Astrocyte (in vitro differentiated cells and primary cell): Measurements from ENCODE around the gene VSTM4. TPM values are rescaled to one million over a fixed set of nuclear protein-coding genes. Genes with fewer than 3 reads are reported as not detected.

Experiments
- DNase-seq: peaks from one replicate; pipeline ENCODE4 v3.0.0-alpha.2; 2010; ENCODE audit warnings: low read depth
- FAIRE-seq: peaks from 2 replicates; lab custom pipeline; 2011; peaks lifted over from hg19 to GRCh38; lab: Jason Lieb, UNC
- H2AFZ ChIP-seq: 2 replicates; pipeline ENCODE4 v1.6.0; 2012; ENCODE audit warnings: low read depth, low read length, inconsistent platforms
- H3K27ac ChIP-seq: 2 replicates; pipeline ENCODE4 v1.5.1; 2011; ENCODE audit warnings: low read depth, low read length, inconsistent platforms
- H3K27me3 ChIP-seq: 2 replicates; pipeline ENCODE4 v1.6.0; 2011; ENCODE audit warnings: low read length, inconsistent platforms; ENCODE audit not compliant: insufficient read depth
- H3K36me3 ChIP-seq: 2 replicates; pipeline ENCODE4 v1.5.1; 2011; ENCODE audit warnings: low read length, inconsistent platforms; ENCODE audit not compliant: insufficient read depth
- H3K4me1 ChIP-seq: 2 replicates; pipeline ENCODE4 v1.5.1; 2011; ENCODE audit warnings: low read length, inconsistent platforms; ENCODE audit not compliant: insufficient read depth
- H3K4me2 ChIP-seq: 2 replicates; pipeline ENCODE4 v1.6.0; 2012; ENCODE audit warnings: low read length, inconsistent platforms
- H3K4me3 ChIP-seq: 2 replicates; pipeline ENCODE4 v1.5.1; 2011; ENCODE audit warnings: low read depth, mild to moderate bottlenecking, low read length, inconsistent platforms; ENCODE audit not compliant: insufficient read depth
- H3K79me2 ChIP-seq: 2 replicates; pipeline ENCODE4 v1.6.0; 2012; ENCODE audit warnings: mild to moderate bottlenecking, low read length, inconsistent platforms; ENCODE audit not compliant: insufficient read depth
- H3K9ac ChIP-seq: 2 replicates; pipeline ENCODE4 v1.6.0; 2012; ENCODE audit warnings: mild to moderate bottlenecking, low read length, inconsistent platforms
- H3K9me3 ChIP-seq: 2 replicates; pipeline ENCODE4 v1.5.1; 2012; ENCODE audit warnings: low read depth, mild to moderate bottlenecking, low read length, inconsistent platforms; ENCODE audit not compliant: insufficient read depth
- H4K20me1 ChIP-seq: 2 replicates; pipeline ENCODE4 v1.6.0; 2012; ENCODE audit warnings: low read length, inconsistent platforms; ENCODE audit not compliant: insufficient read depth
- H3K27ac Mint-ChIP-seq: one replicate; pipeline ENCODE4 v1.8.0; 2021; ENCODE audit warnings: mild to moderate bottlenecking, mixed read lengths; ENCODE audit not compliant: unreplicated experiment
- H3K27me3 Mint-ChIP-seq: one replicate; pipeline ENCODE4 v1.8.0; 2021; ENCODE audit warnings: low read depth, mixed read lengths; ENCODE audit not compliant: unreplicated experiment
- H3K36me3 Mint-ChIP-seq: one replicate; pipeline ENCODE4 v1.8.0; 2021; ENCODE audit warnings: low read depth, mixed read lengths; ENCODE audit not compliant: unreplicated experiment
- H3K4me1 Mint-ChIP-seq: one replicate; pipeline ENCODE4 v1.8.0; 2021; ENCODE audit warnings: low read depth, mixed read lengths; ENCODE audit not compliant: unreplicated experiment
- H3K4me3 Mint-ChIP-seq: one replicate; pipeline ENCODE4 v1.8.0; 2021; ENCODE audit warnings: mild to moderate bottlenecking, moderate library complexity, mixed read lengths; ENCODE audit not compliant: unreplicated experiment
- H3K9me3 Mint-ChIP-seq: one replicate; pipeline ENCODE4 v1.8.0; 2021; ENCODE audit warnings: mild to moderate bottlenecking, mixed read lengths; ENCODE audit not compliant: unreplicated experiment
- EZH2 ChIP-seq: IDR thresholded peaks from 2 replicates; pipeline ENCODE4 v1.6.1; 2012; ENCODE audit warnings: mild to moderate bottlenecking, low read length, inconsistent platforms; ENCODE audit not compliant: insufficient read depth
- total RNA-seq: library from RNA; stranded (reverse); gene quantifications from 2 replicates; pipeline ENCODE4 v1.2.1, GENCODE V29; 2021
- TF ChIP-seq, protein P1 (sequence below): IDR thresholded peaks from 2 replicates; pipeline ENCODE4 v1.5.1; 2011; ENCODE audit warnings: low read depth, mild to moderate bottlenecking, inconsistent platforms, low read length, moderate library complexity; ENCODE audit not compliant: insufficient read depth

VSTM4 gene
- total RNA-seq, 1 donor from 2014 or later: 1.1 TPM

DNA sequence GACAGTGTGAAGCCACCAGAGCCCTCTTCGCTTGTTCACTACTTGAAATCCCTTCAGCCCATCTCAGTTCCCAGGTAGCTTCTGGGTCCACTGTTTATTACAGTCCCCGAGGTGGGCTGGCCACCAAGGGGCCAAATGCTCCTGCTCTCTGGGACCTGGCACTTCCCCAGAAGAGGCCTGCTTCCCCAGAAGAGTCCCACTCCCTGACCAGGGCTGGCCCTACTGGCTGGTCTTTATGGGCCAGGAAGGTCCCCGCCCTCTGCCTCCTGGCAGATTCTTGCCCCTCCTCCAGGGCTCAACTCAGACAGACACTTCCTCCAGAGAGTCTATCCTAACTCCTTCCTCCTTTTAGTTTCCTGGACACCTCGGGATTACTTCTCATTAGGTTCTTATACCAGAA lies 105.0 kb downstream of the VSTM4 start:
- no peak for DNase-seq
- H3K27me3 Mint-ChIP-seq: peaks cover 46% of the 10 kb centered on the region
- no peak overlapping the region for H3K4me3 Mint-ChIP-seq
- H3K79me2 ChIP-seq: no peaks in the 10 kb centered on the region
- H2AFZ ChIP-seq: no peak overlapping the region
- H3K4me1 ChIP-seq: no peaks in the 10 kb centered on the region
- no peaks in the 10 kb centered on the region for H3K9me3 ChIP-seq
- H3K27ac ChIP-seq: no peak overlapping the region
- no peak for TF ChIP-seq EZH2
- TF ChIP-seq, protein P1, sequence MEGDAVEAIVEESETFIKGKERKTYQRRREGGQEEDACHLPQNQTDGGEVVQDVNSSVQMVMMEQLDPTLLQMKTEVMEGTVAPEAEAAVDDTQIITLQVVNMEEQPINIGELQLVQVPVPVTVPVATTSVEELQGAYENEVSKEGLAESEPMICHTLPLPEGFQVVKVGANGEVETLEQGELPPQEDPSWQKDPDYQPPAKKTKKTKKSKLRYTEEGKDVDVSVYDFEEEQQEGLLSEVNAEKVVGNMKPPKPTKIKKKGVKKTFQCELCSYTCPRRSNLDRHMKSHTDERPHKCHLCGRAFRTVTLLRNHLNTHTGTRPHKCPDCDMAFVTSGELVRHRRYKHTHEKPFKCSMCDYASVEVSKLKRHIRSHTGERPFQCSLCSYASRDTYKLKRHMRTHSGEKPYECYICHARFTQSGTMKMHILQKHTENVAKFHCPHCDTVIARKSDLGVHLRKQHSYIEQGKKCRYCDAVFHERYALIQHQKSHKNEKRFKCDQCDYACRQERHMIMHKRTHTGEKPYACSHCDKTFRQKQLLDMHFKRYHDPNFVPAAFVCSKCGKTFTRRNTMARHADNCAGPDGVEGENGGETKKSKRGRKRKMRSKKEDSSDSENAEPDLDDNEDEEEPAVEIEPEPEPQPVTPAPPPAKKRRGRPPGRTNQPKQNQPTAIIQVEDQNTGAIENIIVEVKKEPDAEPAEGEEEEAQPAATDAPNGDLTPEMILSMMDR: no peak
- H3K4me2 ChIP-seq: no peak overlapping the region
- H3K9me3 Mint-ChIP-seq: no peaks in the 10 kb centered on the region
- H3K27me3 ChIP-seq: peaks cover 2% of the 10 kb centered on the region
- no peak overlapping the region for H3K9ac ChIP-seq
- no peaks in the 10 kb centered on the region for H4K20me1 ChIP-seq
- H3K36me3 ChIP-seq: no peaks in the 10 kb centered on the region
- FAIRE-seq: no peak
- no peaks in the 10 kb centered on the region for H3K4me1 Mint-ChIP-seq
- no peak overlapping the region for H3K4me3 ChIP-seq
- no peak overlapping the region for H3K27ac Mint-ChIP-seq
- no peaks in the 10 kb centered on the region for H3K36me3 Mint-ChIP-seq

DNA sequence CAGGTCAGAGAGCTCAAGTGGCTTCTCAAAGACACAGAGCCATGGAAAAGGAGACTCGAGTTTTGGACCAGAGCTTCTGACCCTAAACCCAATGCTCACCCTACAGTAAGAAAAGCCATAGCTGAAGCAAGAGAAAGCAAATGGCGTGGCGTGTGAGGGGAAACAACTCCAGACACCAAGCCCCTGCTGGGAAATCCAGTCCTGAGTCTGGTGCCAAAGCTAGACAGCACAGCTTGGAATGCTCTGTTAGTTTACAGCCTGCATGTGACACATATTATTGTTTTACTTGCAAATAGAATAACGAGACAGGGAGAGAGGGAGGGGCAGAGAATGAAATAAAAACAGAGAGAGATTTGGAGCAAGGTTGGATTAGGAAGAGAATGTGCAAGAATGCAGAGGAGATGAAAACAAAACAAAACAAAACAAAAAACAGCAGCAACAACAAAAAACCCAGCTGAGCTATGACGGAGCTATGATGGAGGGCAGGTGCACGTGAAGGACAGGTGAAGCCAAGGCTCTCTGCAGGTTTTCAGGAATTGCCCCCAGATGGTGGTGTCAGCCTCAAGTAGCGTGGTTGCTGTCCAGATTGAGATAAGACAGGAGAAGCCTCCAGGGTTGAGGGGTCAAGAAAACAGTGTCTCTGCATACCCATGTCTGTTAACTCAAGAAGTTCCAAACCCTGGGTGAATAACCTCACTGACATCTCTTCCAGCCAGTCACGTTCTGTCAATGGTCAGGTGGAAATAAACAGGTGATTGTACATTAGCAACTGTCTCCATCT lies 105.9 kb downstream of the VSTM4 start:
- Histone ChIP-seq H4K20me1 (no peaks in the 10 kb centered on the region), H3K27me3 (peaks cover 2% of the 10 kb centered on the region), H3K9me3 (no peaks in the 10 kb centered on the region), H3K4me3 (no peak overlapping the region), H3K79me2 (no peaks in the 10 kb centered on the region), H3K4me2 (no peak overlapping the region), H2AFZ (peak overlapping the region; percentile 26), H3K4me1 (no peaks in the 10 kb centered on the region), H3K36me3 (no peaks in the 10 kb centered on the region), H3K9ac (no peak overlapping the region), H3K27ac (no peak overlapping the region)
- Mint-ChIP-seq H3K27ac (no peak overlapping the region), H3K27me3 (peaks cover 46% of the 10 kb centered on the region), H3K4me3 (no peak overlapping the region), H3K36me3 (no peaks in the 10 kb centered on the region), H3K9me3 (no peaks in the 10 kb centered on the region), H3K4me1 (no peaks in the 10 kb centered on the region)
- DNase-seq: no peak
- TF ChIP-seq, protein P1: no peak
- no peak for TF ChIP-seq EZH2
- no peak for FAIRE-seq

DNA sequence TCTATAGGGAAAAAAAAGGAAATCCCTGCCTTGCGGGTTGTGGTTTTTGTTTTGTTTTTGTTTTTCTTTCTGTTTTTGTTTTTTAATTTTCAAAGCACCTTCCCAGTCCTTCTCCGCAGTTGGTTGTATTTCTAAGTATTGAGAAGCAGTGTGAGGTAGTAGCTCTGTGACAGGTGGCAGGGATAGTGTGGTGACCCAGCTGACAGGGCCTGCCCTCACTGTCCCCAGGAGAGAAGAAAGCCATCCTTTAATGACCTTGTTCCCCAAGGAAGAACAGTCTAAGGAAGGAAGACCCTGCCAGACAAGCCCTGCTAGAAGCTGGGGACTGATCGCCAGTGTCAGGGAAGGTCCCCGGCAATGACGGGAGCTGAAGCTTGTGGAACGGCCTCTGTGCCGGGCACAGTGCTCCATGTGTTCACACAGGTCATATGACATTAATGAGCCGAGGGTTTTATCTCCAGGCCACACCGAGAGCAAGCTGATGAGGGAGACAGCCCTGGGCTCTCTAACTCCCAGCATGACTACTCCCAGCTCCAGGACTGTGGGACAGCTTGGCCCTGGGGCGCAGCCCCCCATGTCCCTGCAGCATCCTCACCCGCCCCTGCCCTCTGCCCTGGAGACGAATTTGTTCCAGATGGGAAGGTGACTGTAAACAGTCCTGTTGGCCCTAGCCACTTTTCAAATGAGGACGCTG lies 106.7 kb downstream of the VSTM4 start:
- Histone ChIP-seq H3K9ac (no peak overlapping the region), H3K9me3 (no peaks in the 10 kb centered on the region), H4K20me1 (no peaks in the 10 kb centered on the region), H2AFZ (no peak overlapping the region), H3K36me3 (no peaks in the 10 kb centered on the region), H3K4me1 (no peaks in the 10 kb centered on the region), H3K27me3 (peaks cover 2% of the 10 kb centered on the region), H3K4me2 (no peak overlapping the region), H3K27ac (no peak overlapping the region), H3K4me3 (no peak overlapping the region), H3K79me2 (no peaks in the 10 kb centered on the region)
- DNase-seq: no peak
- Mint-ChIP-seq H3K36me3 (no peaks in the 10 kb centered on the region), H3K4me1 (no peaks in the 10 kb centered on the region), H3K9me3 (no peaks in the 10 kb centered on the region), H3K27me3 (peaks cover 44% of the 10 kb centered on the region), H3K27ac (no peak overlapping the region), H3K4me3 (no peak overlapping the region)
- FAIRE-seq: no peak
- TF ChIP-seq EZH2: no peak
- TF ChIP-seq, protein P1: no peak
